ENCODE measurements around the gene RAPGEF1.

RAPGEF1 gene

GRCh38 chr9:131704141-131704983 lies 35.5 kb downstream of the RAPGEF1 start (continued):
- TF ChIP-seq ZNF513 (tag by site-specific recombination; IDR thresholded peaks at IDR 0.05) (no peak), ZNF433 (tag by site-specific recombination; IDR thresholded peaks at IDR 0.05; ENCODE audit: low read depth) (no peak), KLF1 (tag by site-specific recombination; IDR thresholded peaks at IDR 0.05) (no peak), SP2 (tag by site-specific recombination; IDR thresholded peaks at IDR 0.05) (no peak), PATZ1 (tag by site-specific recombination; IDR thresholded peaks at IDR 0.05) (no peak), ZNF292 (tag by site-specific recombination; IDR thresholded peaks at IDR 0.05; ENCODE audit: borderline replicate concordance, low read depth) (no peak), ZSCAN4 (tag by site-specific recombination; IDR thresholded peaks at IDR 0.05) (no peak), ZNF366 (tag by site-specific recombination; conservative IDR thresholded peaks at IDR 0.05) (peak; percentile 38; the same call in 1 of the 2 replicates), ZNF169 (tag by site-specific recombination; IDR thresholded peaks at IDR 0.05) (no peak), ZNF274 (IDR thresholded peaks at IDR 0.05; ENCODE audit: low read length) (no peak), ZNF274 (tag by site-specific recombination; IDR thresholded peaks at IDR 0.05; ENCODE audit: borderline replicate concordance) (no peak), ZNF37A (tag by site-specific recombination; IDR thresholded peaks at IDR 0.05) (no peak), ZNF596 (tag by site-specific recombination; IDR thresholded peaks at IDR 0.05) (no peak), ZFHX2 (tag by site-specific recombination; conservative IDR thresholded peaks at IDR 0.05) (peak; percentile 83), ZBTB7A (tag by site-specific recombination; IDR thresholded peaks at IDR 0.05; ENCODE audit: low read depth) (no peak), ZFP37 (tag by site-specific recombination; IDR thresholded peaks at IDR 0.05) (no peak), ZNF174 (tag by site-specific recombination; IDR thresholded peaks at IDR 0.05) (no peak), ZNF645 (tag by site-specific recombination; IDR thresholded peaks at IDR 0.05) (no peak), ZBTB26 (tag by site-specific recombination; optimal IDR thresholded peaks at IDR 0.05) (no peak), ZBTB20 (tag by site-specific recombination; IDR thresholded peaks at IDR 0.05) (no peak), ZNF837 (tag by site-specific recombination; IDR thresholded peaks at IDR 0.05) (no peak), ZNF654 (tag by site-specific recombination; IDR thresholded peaks at IDR 0.05; ENCODE audit: low read depth) (no peak), ZNF138 (tag by site-specific recombination; IDR thresholded peaks at IDR 0.05; ENCODE audit: borderline replicate concordance) (no peak), ZBTB8A (tag by site-specific recombination; IDR thresholded peaks at IDR 0.05) (no peak), ZNF555 (tag by site-specific recombination; conservative IDR thresholded peaks at IDR 0.05) (no peak), ZSCAN16 (tag by site-specific recombination; IDR thresholded peaks at IDR 0.05) (no peak), IKZF3 (tag by site-specific recombination; IDR thresholded peaks at IDR 0.05) (0 out of 2 replicates have a peak, but pooled peaks have one; percentile 25), ZBTB10 (tag by site-specific recombination; IDR thresholded peaks at IDR 0.05) (no peak), ZNF600 (tag by site-specific recombination; IDR thresholded peaks at IDR 0.05) (peak; percentile 54; the same call in 1 of the 2 replicates)
